ENCODE data around the gene PARVG.

Gene PARVG

DNA sequence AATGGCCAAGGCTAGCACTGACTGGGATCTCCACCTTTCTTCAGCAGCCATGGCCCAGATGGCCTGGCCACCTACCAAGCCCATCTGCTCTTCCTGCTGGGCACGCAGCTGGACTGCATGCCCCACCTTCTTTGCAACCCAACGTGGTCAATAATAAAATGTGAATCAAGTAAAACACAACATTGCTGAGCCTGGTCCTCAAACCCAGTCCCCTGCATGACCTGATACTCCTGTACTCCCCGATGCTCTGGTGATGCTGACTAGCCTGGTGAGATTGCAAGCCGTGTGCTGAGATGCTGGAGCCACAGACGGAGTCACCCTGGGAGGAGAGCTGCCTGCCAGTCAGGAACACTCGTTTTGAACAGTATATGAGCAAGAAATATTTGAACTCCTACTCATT, 34.0 kb downstream of the PARVG start:
- DNase-seq (ENCODE audit: low read depth) = no peak
- H3K4me3 ChIP-seq (ENCODE audit: low read depth, low read length) = no peak overlapping the region
- TF ChIP-seq, protein P1, sequence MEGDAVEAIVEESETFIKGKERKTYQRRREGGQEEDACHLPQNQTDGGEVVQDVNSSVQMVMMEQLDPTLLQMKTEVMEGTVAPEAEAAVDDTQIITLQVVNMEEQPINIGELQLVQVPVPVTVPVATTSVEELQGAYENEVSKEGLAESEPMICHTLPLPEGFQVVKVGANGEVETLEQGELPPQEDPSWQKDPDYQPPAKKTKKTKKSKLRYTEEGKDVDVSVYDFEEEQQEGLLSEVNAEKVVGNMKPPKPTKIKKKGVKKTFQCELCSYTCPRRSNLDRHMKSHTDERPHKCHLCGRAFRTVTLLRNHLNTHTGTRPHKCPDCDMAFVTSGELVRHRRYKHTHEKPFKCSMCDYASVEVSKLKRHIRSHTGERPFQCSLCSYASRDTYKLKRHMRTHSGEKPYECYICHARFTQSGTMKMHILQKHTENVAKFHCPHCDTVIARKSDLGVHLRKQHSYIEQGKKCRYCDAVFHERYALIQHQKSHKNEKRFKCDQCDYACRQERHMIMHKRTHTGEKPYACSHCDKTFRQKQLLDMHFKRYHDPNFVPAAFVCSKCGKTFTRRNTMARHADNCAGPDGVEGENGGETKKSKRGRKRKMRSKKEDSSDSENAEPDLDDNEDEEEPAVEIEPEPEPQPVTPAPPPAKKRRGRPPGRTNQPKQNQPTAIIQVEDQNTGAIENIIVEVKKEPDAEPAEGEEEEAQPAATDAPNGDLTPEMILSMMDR (conservative IDR thresholded peaks at IDR 0.05; ENCODE audit: low read depth, low read length) = no peak

- no peak overlapping the region for H3K4me3 ChIP-seq (ENCODE audit: low read depth, low read length)
- no peak for DNase-seq (ENCODE audit: low read depth)
- TF ChIP-seq, protein P1 (conservative IDR thresholded peaks at IDR 0.05; ENCODE audit: low read depth, low read length) = no peak
These were observed 34.6 kb downstream of the PARVG start for GRCh38 chr22:44215287-44215686.

GRCh38 chr22:44217346-44217745, 36.6 kb downstream of the PARVG start:
- TF ChIP-seq, protein P1 (conservative IDR thresholded peaks at IDR 0.05; ENCODE audit: low read depth, low read length) = no peak
- DNase-seq (ENCODE audit: low read depth) = no peak
- no peak overlapping the region for H3K4me3 ChIP-seq (ENCODE audit: low read depth, low read length)

DNA sequence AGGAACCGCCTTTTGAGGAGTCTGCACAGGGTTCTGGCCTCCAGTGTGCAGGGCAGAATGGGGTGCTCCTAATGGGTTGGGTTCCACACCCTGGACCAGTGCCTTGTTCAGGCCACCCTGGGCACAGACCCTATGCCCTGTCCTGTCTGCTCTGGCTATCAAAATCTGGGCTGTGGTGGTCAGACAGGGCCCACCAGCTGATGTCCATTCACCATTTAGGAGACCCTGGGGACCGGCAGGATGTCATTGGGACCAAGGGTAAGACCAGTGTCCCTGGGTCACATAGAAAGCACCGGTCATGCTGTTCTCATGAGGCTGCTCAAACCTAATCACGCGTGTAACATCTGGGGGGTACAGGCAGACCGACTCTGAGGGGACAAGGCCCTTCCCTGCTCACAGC, 37.3 kb downstream of the PARVG start:
- TF ChIP-seq, protein P1 (conservative IDR thresholded peaks at IDR 0.05; ENCODE audit: low read depth, low read length) = no peak
- no peak for DNase-seq (ENCODE audit: low read depth)

GRCh38 chr22:44219101-44219870, 38.6 kb downstream of the PARVG start:
- TF ChIP-seq, protein P1 (conservative IDR thresholded peaks at IDR 0.05; ENCODE audit: low read depth, low read length) = no peak
- H3K4me3 ChIP-seq (ENCODE audit: low read depth, low read length) = no peak overlapping the region
- no peak for DNase-seq (ENCODE audit: low read depth)

More for the DNA sequence above, 37.3 kb downstream of the PARVG start:
- H3K4me3 ChIP-seq (ENCODE audit: low read depth, low read length) = no peak overlapping the region

DNA sequence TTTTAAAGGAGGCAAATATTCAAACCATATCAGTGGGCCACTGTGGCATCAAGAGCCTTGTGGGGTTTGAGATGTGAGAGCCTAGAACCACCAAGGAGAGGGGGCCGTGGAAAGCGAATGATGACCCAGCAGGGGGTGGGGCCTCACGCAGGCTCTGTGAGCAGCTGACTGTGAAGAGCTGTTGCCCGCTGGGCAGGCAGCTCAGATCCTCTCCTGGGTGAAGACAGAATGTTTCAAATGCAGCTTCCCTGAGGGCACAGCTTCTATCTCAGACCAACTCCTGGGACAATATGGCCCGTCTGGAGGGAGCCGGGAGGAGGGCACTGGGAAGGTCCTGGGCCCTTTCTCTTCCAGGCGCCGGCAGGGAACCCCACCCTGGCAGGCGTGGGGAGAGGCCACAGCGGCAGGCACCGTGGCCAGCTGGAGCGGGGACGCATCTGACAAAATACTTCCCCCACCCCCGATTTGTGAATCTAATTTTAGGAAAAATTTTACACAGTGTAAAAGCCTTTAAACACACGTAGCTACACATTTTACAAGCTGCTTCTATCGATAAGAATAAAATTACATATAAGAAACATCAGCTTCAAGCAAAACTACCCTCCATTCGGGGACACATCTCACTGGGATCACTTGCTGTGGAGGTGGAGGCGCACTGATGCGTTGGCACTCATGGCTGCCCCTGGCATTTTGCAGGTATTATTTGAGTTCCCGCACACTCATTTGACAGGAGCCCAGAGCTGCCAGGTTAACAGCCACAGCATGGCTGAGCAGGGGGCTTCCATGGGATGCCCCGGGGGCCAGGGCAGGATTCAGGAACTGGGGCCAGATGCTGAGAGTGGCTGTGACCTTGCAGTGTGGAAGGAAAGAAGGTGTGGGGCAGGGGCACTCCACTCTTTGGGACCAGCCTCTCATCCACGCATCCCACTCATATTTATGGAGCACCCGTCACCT, 40.3 kb downstream of the PARVG start:
- TF ChIP-seq, protein P1 (conservative IDR thresholded peaks at IDR 0.05; ENCODE audit: low read depth, low read length) = no peak
- DNase-seq (ENCODE audit: low read depth) = no peak
- no peak overlapping the region for H3K4me3 ChIP-seq (ENCODE audit: low read depth, low read length)

Measured in choroid plexus epithelial cell (primary cell).